Measurements from ENCODE around the gene FIGNL1.

Gene FIGNL1

DNA sequence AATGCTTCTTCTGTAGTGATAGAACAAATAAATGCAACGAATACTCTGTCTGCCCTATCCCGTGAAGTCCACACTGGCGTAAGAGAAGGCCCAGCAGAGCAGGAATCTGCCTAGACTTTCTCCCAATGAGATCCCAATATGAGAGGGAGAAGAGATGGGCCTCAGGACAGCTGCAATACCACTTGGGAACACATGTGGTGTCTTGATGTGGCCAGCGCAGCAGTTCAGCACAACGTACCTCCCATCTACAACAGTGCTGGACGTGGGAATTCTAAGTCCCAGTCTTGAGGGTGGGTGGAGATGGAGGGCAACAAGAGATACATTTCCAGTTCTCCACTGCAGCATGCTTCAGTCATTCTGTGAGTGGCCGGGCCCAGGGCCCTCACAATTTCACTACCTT lies 45.8 kb downstream of the FIGNL1 start:
- DNase-seq = no peak
- Histone ChIP-seq H3K27ac (ENCODE audit: insufficient read depth in 1 of 2, low read depth in 1 of 2, low read length in 2 of 2, poor library complexity in 1 of 2, severe bottlenecking in 2 of 2) (no peak overlapping the region), H3K4me1 (ENCODE audit: control extremely low read depth in 1 of 4, control insufficient read depth in 4 of 4, insufficient read depth in 4 of 4, low read length in 3 of 4) (peaks cover 2 to 11% (median 3%) of the 10 kb centered on the region in 4 experiments), H3K4me3 (ENCODE audit: control insufficient read depth in 1 of 7, extremely low read depth in 1 of 7, insufficient read depth in 4 of 7, low read depth in 2 of 7, low read length in 6 of 7) (no peak overlapping the region), H3K36me3 (ENCODE audit: control insufficient read depth in 4 of 4, insufficient read depth in 4 of 4, low read length in 3 of 4) (peaks cover 12 to 52% (median 30%) of the 10 kb centered on the region in 4 experiments), H3K27me3 (replicated peaks in 2 of 5; ENCODE audit: control insufficient read depth in 4 of 5, insufficient read depth in 5 of 5, low read length in 4 of 5) (no peaks in the 10 kb centered on the region), H3K9me3 (ENCODE audit: control extremely low read depth in 1 of 5, control insufficient read depth in 4 of 5, insufficient read depth in 2 of 5, low read depth in 1 of 5, low read length in 4 of 5) (no peaks in the 10 kb centered on the region)
- POLR2A ChIA-PET = no interaction called here
- 98% methylated on average over 7 of the region's 7 CpGs for WGBS (ENCODE audit: insufficient coverage)
- CTCF ChIA-PET = interaction anchor here (2.2 kb wide), 1 partner anchor 12 kb away, joined by 5 read pairs; no protein-coding TSS in a partner anchor

- 99% methylated on average over 41 of the region's 41 CpGs for WGBS (ENCODE audit: insufficient coverage)
- no peak for DNase-seq
- Histone ChIP-seq H3K9me3 (ENCODE audit: control extremely low read depth in 1 of 5, control insufficient read depth in 4 of 5, insufficient read depth in 2 of 5, low read depth in 1 of 5, low read length in 4 of 5) (no peaks in the 10 kb centered on the region), H3K4me1 (ENCODE audit: control extremely low read depth in 1 of 4, control insufficient read depth in 4 of 4, insufficient read depth in 4 of 4, low read length in 3 of 4) (peaks cover 0 to 17% (median 8%) of the 10 kb centered on the region in 4 experiments), H3K27ac (ENCODE audit: insufficient read depth in 1 of 2, low read depth in 1 of 2, low read length in 2 of 2, poor library complexity in 1 of 2, severe bottlenecking in 2 of 2) (no peak overlapping the region), H3K36me3 (ENCODE audit: control insufficient read depth in 4 of 4, insufficient read depth in 4 of 4, low read length in 3 of 4) (peaks cover 21 to 81% (median 49%) of the 10 kb centered on the region in 4 experiments), H3K27me3 (replicated peaks in 2 of 5; ENCODE audit: control insufficient read depth in 4 of 5, insufficient read depth in 5 of 5, low read length in 4 of 5) (no peaks in the 10 kb centered on the region), H3K4me3 (ENCODE audit: control insufficient read depth in 1 of 7, extremely low read depth in 1 of 7, insufficient read depth in 4 of 7, low read depth in 2 of 7, low read length in 6 of 7) (no peak overlapping the region)
- ChIA-PET CTCF (no interaction called here), POLR2A (no interaction called here)
Measured at GRCh38 chr7:50400114-50400513, 50.0 kb downstream of the FIGNL1 start.

DNA sequence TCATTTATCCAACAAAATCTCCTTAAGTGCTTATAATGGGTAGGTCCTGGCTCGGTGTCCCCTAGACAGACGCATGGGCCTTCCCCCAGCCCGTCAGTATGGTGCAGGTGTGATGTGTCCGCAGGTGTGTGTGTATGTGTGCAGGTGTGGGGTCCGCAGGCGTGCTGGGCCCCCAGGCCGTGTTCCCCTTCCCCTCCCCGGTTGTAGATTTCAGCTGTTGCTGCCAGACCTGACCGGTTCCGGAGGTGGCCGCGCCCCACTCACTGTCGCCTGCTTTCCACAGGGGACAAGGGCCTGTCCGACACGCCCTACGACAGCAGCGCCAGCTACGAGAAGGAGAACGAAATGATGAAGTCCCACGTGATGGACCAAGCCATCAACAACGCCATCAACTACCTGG lies 50.5 kb downstream of the FIGNL1 start:
- DNase-seq = no peak
- Histone ChIP-seq H3K9me3 (ENCODE audit: control extremely low read depth in 1 of 5, control insufficient read depth in 4 of 5, insufficient read depth in 2 of 5, low read depth in 1 of 5, low read length in 4 of 5) (no peaks in the 10 kb centered on the region), H3K27ac (ENCODE audit: insufficient read depth in 1 of 2, low read depth in 1 of 2, low read length in 2 of 2, poor library complexity in 1 of 2, severe bottlenecking in 2 of 2) (no peak overlapping the region), H3K36me3 (ENCODE audit: control insufficient read depth in 4 of 4, insufficient read depth in 4 of 4, low read length in 3 of 4) (peaks cover 21 to 83% (median 52%) of the 10 kb centered on the region in 4 experiments), H3K4me3 (ENCODE audit: control insufficient read depth in 1 of 7, extremely low read depth in 1 of 7, insufficient read depth in 4 of 7, low read depth in 2 of 7, low read length in 6 of 7) (no peak overlapping the region), H3K4me1 (ENCODE audit: control extremely low read depth in 1 of 4, control insufficient read depth in 4 of 4, insufficient read depth in 4 of 4, low read length in 3 of 4) (peaks cover 0 to 15% (median 8%) of the 10 kb centered on the region in 4 experiments), H3K27me3 (replicated peaks in 2 of 5; ENCODE audit: control insufficient read depth in 4 of 5, insufficient read depth in 5 of 5, low read length in 4 of 5) (no peaks in the 10 kb centered on the region)
- POLR2A ChIA-PET = interaction anchor here (0.5 kb wide), 1 partner anchor 213 kb away, joined by 3 read pairs; no protein-coding TSS in a partner anchor
- CTCF ChIA-PET = interaction anchor here (1.2 to 2.1 kb wide), 2 partner anchors 17 to 27 kb away, joined by 3 to 5 read pairs; no protein-coding TSS in a partner anchor
- 98% methylated on average over 16 of the region's 21 CpGs for WGBS (ENCODE audit: insufficient coverage)

- CTCF ChIA-PET = interaction anchor here (0.8 to 2.1 kb wide), 3 partner anchors 17 to 26 kb away, joined by 3 to 5 read pairs (median 3); no protein-coding TSS in a partner anchor
- WGBS (ENCODE audit: insufficient coverage) = no CpG with 5 or more reads among the region's 1 CpG
- peaks cover 18 to 83% (median 52%) of the 10 kb centered on the region in 4 experiments for H3K36me3 ChIP-seq (ENCODE audit: control insufficient read depth in 4 of 4, insufficient read depth in 4 of 4, low read length in 3 of 4)
- H3K27me3 ChIP-seq (replicated peaks in 2 of 5; ENCODE audit: control insufficient read depth in 4 of 5, insufficient read depth in 5 of 5, low read length in 4 of 5) = no peaks in the 10 kb centered on the region
- no peak for DNase-seq
- H3K9me3 ChIP-seq (ENCODE audit: control extremely low read depth in 1 of 5, control insufficient read depth in 4 of 5, insufficient read depth in 2 of 5, low read depth in 1 of 5, low read length in 4 of 5) = no peaks in the 10 kb centered on the region
- peaks cover 0 to 15% (median 8%) of the 10 kb centered on the region in 4 experiments for H3K4me1 ChIP-seq (ENCODE audit: control extremely low read depth in 1 of 4, control insufficient read depth in 4 of 4, insufficient read depth in 4 of 4, low read length in 3 of 4)
- POLR2A ChIA-PET = interaction anchor here (0.5 to 0.6 kb wide), 2 partner anchors 12 to 212 kb away, joined by 3 read pairs; no protein-coding TSS in a partner anchor
- no peak overlapping the region for H3K4me3 ChIP-seq (ENCODE audit: control insufficient read depth in 1 of 7, extremely low read depth in 1 of 7, insufficient read depth in 4 of 7, low read depth in 2 of 7, low read length in 6 of 7)
- no peak overlapping the region for H3K27ac ChIP-seq (ENCODE audit: insufficient read depth in 1 of 2, low read depth in 1 of 2, low read length in 2 of 2, poor library complexity in 1 of 2, severe bottlenecking in 2 of 2)
Measured at GRCh38 chr7:50399206-50399605, 50.9 kb downstream of the FIGNL1 start.

- H3K27ac ChIP-seq (ENCODE audit: insufficient read depth in 1 of 2, low read depth in 1 of 2, low read length in 2 of 2, poor library complexity in 1 of 2, severe bottlenecking in 2 of 2) = peak overlapping the region in 1 of 2 experiments; percentile 30
- 100% methylated on average over 1 of the region's 1 CpG for WGBS (ENCODE audit: insufficient coverage)
- H3K27me3 ChIP-seq (replicated peaks in 2 of 5; ENCODE audit: control insufficient read depth in 4 of 5, insufficient read depth in 5 of 5, low read length in 4 of 5) = no peaks in the 10 kb centered on the region
- no peak overlapping the region for H3K4me3 ChIP-seq (ENCODE audit: control insufficient read depth in 1 of 7, extremely low read depth in 1 of 7, insufficient read depth in 4 of 7, low read depth in 2 of 7, low read length in 6 of 7)
- ChIA-PET POLR2A (no interaction called here), CTCF (interaction anchor here (0.7 to 2.1 kb wide), 7 partner anchors 9 to 213 kb away, joined by 3 to 5 read pairs (median 3); no protein-coding TSS in a partner anchor)
- H3K4me1 ChIP-seq (ENCODE audit: control extremely low read depth in 1 of 4, control insufficient read depth in 4 of 4, insufficient read depth in 4 of 4, low read length in 3 of 4) = peaks cover 0 to 23% (median 13%) of the 10 kb centered on the region in 4 experiments
- peaks cover 23 to 84% (median 59%) of the 10 kb centered on the region in 4 experiments for H3K36me3 ChIP-seq (ENCODE audit: control insufficient read depth in 4 of 4, insufficient read depth in 4 of 4, low read length in 3 of 4)
- no peaks in the 10 kb centered on the region for H3K9me3 ChIP-seq (ENCODE audit: control extremely low read depth in 1 of 5, control insufficient read depth in 4 of 5, insufficient read depth in 2 of 5, low read depth in 1 of 5, low read length in 4 of 5)
- DNase-seq = no peak
Measured at GRCh38 chr7:50397971-50398324, 52.2 kb downstream of the FIGNL1 start.

DNA sequence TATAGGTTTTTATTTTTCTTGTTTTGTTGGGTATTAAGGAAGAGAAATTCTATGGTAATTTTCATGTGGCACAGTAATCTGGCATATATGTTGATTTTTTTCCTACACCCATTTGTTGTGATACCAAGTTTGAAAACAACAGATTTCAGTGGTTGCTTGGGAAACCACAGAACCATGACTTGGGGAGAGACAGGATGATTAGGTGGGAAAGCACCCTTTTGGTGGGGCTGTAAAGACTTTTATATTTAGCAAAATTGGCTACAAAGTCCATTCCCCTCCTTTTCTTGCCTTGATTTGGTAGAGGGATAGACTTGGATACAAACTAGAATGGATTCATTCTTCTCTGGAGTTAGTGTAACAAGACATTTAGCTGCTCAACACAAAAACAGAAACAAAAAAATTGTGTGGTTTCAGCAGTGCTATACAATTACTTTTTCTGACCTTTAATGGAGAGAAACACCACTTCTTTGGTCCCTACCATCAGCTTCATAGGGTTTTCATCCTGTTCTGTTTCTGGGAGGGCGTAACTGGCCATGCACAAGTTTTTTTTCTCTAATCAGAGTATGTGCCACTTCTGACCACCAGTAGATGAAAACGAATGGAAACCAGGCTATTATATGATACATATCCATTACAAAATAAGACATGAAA lies 52.7 kb downstream of the FIGNL1 start:
- H3K4me3 ChIP-seq (ENCODE audit: control insufficient read depth in 1 of 7, extremely low read depth in 1 of 7, insufficient read depth in 4 of 7, low read depth in 2 of 7, low read length in 6 of 7) = no peak overlapping the region
- ChIA-PET CTCF (interaction anchor here (0.8 to 2.1 kb wide), 4 partner anchors 8 to 59 kb away, joined by 3 to 5 read pairs (median 3); no protein-coding TSS in a partner anchor), POLR2A (no interaction called here)
- no peaks in the 10 kb centered on the region for H3K9me3 ChIP-seq (ENCODE audit: control extremely low read depth in 1 of 5, control insufficient read depth in 4 of 5, insufficient read depth in 2 of 5, low read depth in 1 of 5, low read length in 4 of 5)
- peak in 2 of 3 donors; percentile 29 to 34 for DNase-seq
- H3K4me1 ChIP-seq (ENCODE audit: control extremely low read depth in 1 of 4, control insufficient read depth in 4 of 4, insufficient read depth in 4 of 4, low read length in 3 of 4) = peaks cover 0 to 27% (median 15%) of the 10 kb centered on the region in 4 experiments
- H3K27me3 ChIP-seq (replicated peaks in 2 of 5; ENCODE audit: control insufficient read depth in 4 of 5, insufficient read depth in 5 of 5, low read length in 4 of 5) = no peaks in the 10 kb centered on the region
- 89% methylated on average over 1 of the region's 2 CpGs for WGBS (ENCODE audit: insufficient coverage)
- peaks cover 20 to 84% (median 61%) of the 10 kb centered on the region in 4 experiments for H3K36me3 ChIP-seq (ENCODE audit: control insufficient read depth in 4 of 4, insufficient read depth in 4 of 4, low read length in 3 of 4)
- peak overlapping the region in 1 of 2 experiments; percentile 15 for H3K27ac ChIP-seq (ENCODE audit: insufficient read depth in 1 of 2, low read depth in 1 of 2, low read length in 2 of 2, poor library complexity in 1 of 2, severe bottlenecking in 2 of 2)

- no CpG with 5 or more reads among the region's 2 CpGs for WGBS (ENCODE audit: insufficient coverage)
- ChIA-PET CTCF (interaction anchor here (0.5 to 1.4 kb wide), 2 partner anchors 58 to 252 kb away, joined by 3 to 4 read pairs; no protein-coding TSS in a partner anchor), POLR2A (no interaction called here)
- peaks cover 0 to 27% (median 17%) of the 10 kb centered on the region in 4 experiments for H3K4me1 ChIP-seq (ENCODE audit: control extremely low read depth in 1 of 4, control insufficient read depth in 4 of 4, insufficient read depth in 4 of 4, low read length in 3 of 4)
- H3K9me3 ChIP-seq (ENCODE audit: control extremely low read depth in 1 of 5, control insufficient read depth in 4 of 5, insufficient read depth in 2 of 5, low read depth in 1 of 5, low read length in 4 of 5) = no peaks in the 10 kb centered on the region
- no peak overlapping the region for H3K4me3 ChIP-seq (ENCODE audit: control insufficient read depth in 1 of 7, extremely low read depth in 1 of 7, insufficient read depth in 4 of 7, low read depth in 2 of 7, low read length in 6 of 7)
- H3K27me3 ChIP-seq (replicated peaks in 2 of 5; ENCODE audit: control insufficient read depth in 4 of 5, insufficient read depth in 5 of 5, low read length in 4 of 5) = no peaks in the 10 kb centered on the region
- peaks cover 19 to 85% (median 64%) of the 10 kb centered on the region in 4 experiments for H3K36me3 ChIP-seq (ENCODE audit: control insufficient read depth in 4 of 4, insufficient read depth in 4 of 4, low read length in 3 of 4)
- no peak for DNase-seq
- H3K27ac ChIP-seq (ENCODE audit: insufficient read depth in 1 of 2, low read depth in 1 of 2, low read length in 2 of 2, poor library complexity in 1 of 2, severe bottlenecking in 2 of 2) = peak overlapping the region in 1 of 2 experiments; percentile 3
Measured at GRCh38 chr7:50396856-50397255, 53.3 kb downstream of the FIGNL1 start.

Measured in common myeloid progenitor, CD34-positive (primary cell).